Parathyroid adenoma (tissue), 2 donors: Measurements from ENCODE around the gene ADD2.

ENCODE experiments used
- H2AFZ ChIP-seq: fragments of 300-600 bp; sonication (generic); one replicate; pipeline ENCODE4 v1.7.0; 2017; ENCODE audit warnings: antibody characterized with exemption, mild to moderate bottlenecking
- H3K27ac ChIP-seq: fragments of 300-600 bp; sonication (generic); one replicate; pipeline ENCODE4 v1.7.0; 2017
- H3K27me3 ChIP-seq: fragments of 300-600 bp; sonication (generic); one replicate; pipeline ENCODE4 v1.7.0; 2017; ENCODE audit warnings: low read length; ENCODE audit not compliant: control insufficient read depth, insufficient read depth
- H3K36me3 ChIP-seq: fragments of 300-600 bp; sonication (generic); one replicate; pipeline ENCODE4 v1.7.0; 2017; ENCODE audit warnings: low read length; ENCODE audit not compliant: control insufficient read depth, insufficient read depth
- H3K4me1 ChIP-seq: fragments of 300-600 bp; sonication (generic); one replicate; pipeline ENCODE4 v1.7.0; 2017; ENCODE audit warnings: control low read depth
- H3K4me2 ChIP-seq: fragments of 300-600 bp; sonication (generic); one replicate; pipeline ENCODE4 v1.7.0; 2017; ENCODE audit warnings: low read length
- H3K4me3 ChIP-seq: fragments of 300-600 bp; sonication (generic); one replicate; pipeline ENCODE4 v1.7.0; 2017; ENCODE audit warnings: low read depth, low read length
- H3K79me2 ChIP-seq: fragments of 300-600 bp; sonication (generic); one replicate; pipeline ENCODE4 v1.7.0; 2017; ENCODE audit warnings: control low read depth
- H3K9ac ChIP-seq: fragments of 300-600 bp; sonication (generic); one replicate; pipeline ENCODE4 v1.7.0; 2017; ENCODE audit warnings: mild to moderate bottlenecking
- H3K9me3 ChIP-seq: fragments of 300-600 bp; sonication (generic); one replicate; pipeline ENCODE4 v1.7.0; 2017; ENCODE audit warnings: low read length; ENCODE audit not compliant: control insufficient read depth
- CTCF ChIP-seq: fragments of 300-600 bp; sonication (generic); IDR thresholded peaks from one replicate; pipeline ENCODE4 v1.7.0; 2017; ENCODE audit warnings: antibody characterized with exemption, mild to moderate bottlenecking
- donor health status: primary hyperparathyroidism.

Gene ADD2

GRCh38 chr2:70717431-70718038, 50.5 kb downstream of the ADD2 start:
- no peak overlapping the region for H3K9ac ChIP-seq
- H3K79me2 ChIP-seq: no peaks in the 10 kb centered on the region
- no peak overlapping the region for H2AFZ ChIP-seq
- H3K4me2 ChIP-seq: no peak overlapping the region
- no peaks in the 10 kb centered on the region for H3K27me3 ChIP-seq
- H3K27ac ChIP-seq: no peak overlapping the region
- no peak for TF ChIP-seq CTCF
- H3K4me1 ChIP-seq: peaks cover 1% of the 10 kb centered on the region
- no peak overlapping the region for H3K4me3 ChIP-seq
- H3K9me3 ChIP-seq: no peaks in the 10 kb centered on the region
- no peaks in the 10 kb centered on the region for H3K36me3 ChIP-seq

GRCh38 chr2:70716951-70717350, 51.0 kb downstream of the ADD2 start:
- H3K9ac ChIP-seq: no peak overlapping the region
- H3K79me2 ChIP-seq: no peaks in the 10 kb centered on the region
- H2AFZ ChIP-seq: no peak overlapping the region
- H3K4me2 ChIP-seq: no peak overlapping the region
- H3K4me3 ChIP-seq: no peak overlapping the region
- no peak for TF ChIP-seq CTCF
- H3K27me3 ChIP-seq: no peaks in the 10 kb centered on the region
- no peaks in the 10 kb centered on the region for H3K9me3 ChIP-seq
- no peaks in the 10 kb centered on the region for H3K36me3 ChIP-seq
- H3K4me1 ChIP-seq: no peaks in the 10 kb centered on the region
- no peak overlapping the region for H3K27ac ChIP-seq

GRCh38 chr2:70716131-70716743, 51.8 kb downstream of the ADD2 start:
- TF ChIP-seq CTCF: no peak
- no peaks in the 10 kb centered on the region for H3K36me3 ChIP-seq
- no peak overlapping the region for H2AFZ ChIP-seq
- no peak overlapping the region for H3K4me2 ChIP-seq
- H3K4me1 ChIP-seq: no peaks in the 10 kb centered on the region
- H3K79me2 ChIP-seq: no peaks in the 10 kb centered on the region
- H3K9me3 ChIP-seq: no peaks in the 10 kb centered on the region
- H3K4me3 ChIP-seq: no peak overlapping the region
- no peaks in the 10 kb centered on the region for H3K27me3 ChIP-seq
- no peak overlapping the region for H3K27ac ChIP-seq
- H3K9ac ChIP-seq: no peak overlapping the region

- Histone ChIP-seq H3K27me3 (no peaks in the 10 kb centered on the region), H3K36me3 (no peaks in the 10 kb centered on the region), H3K4me1 (no peaks in the 10 kb centered on the region), H3K4me2 (no peak overlapping the region), H3K79me2 (no peaks in the 10 kb centered on the region), H3K9me3 (no peaks in the 10 kb centered on the region), H2AFZ (no peak overlapping the region), H3K9ac (no peak overlapping the region), H3K4me3 (no peak overlapping the region), H3K27ac (no peak overlapping the region)
- no peak for TF ChIP-seq CTCF
Observed at GRCh38 chr2:70715071-70715985, 52.7 kb downstream of the ADD2 start.
